ENCODE data around the gene KMT2A. TPM values are rescaled to one million over a fixed set of nuclear protein-coding genes. Genes with fewer than 3 reads are reported as not detected.
"Not testable (repeated sequence)": the region's sequence is repeated elsewhere in the genome, so short reads cannot be mapped to it uniquely, and the experiment has no call there.

KMT2A gene
- total RNA-seq, result 24.3 TPM
- long read RNA-seq, result 0 reads

- DNase-seq (ENCODE audit: missing footprints), result peak; percentile 98
- ATAC-seq, result peak; percentile 95
- intact Hi-C loops (cut with DNase I), result loop anchor here (1.0 kb wide), 1 partner anchor 35 kb away; the partner anchor contains the start of gene ATP5MG
These were observed at the start of gene KMT2A for GRCh38 chr11:118435893-118436624. KMT2A (plus strand) TSS chr11:118436492; CDS start chr11:118436513, 21 bp downstream.

GRCh38 chr11:118396097-118396501 is 40.2 kb upstream of the KMT2A start:
- ATAC-seq (no peak), DNase-seq (ENCODE audit: missing footprints) (no peak)
- intact Hi-C loops (cut with DNase I), result no loop called here

GRCh38 chr11:118397448-118397847 is 38.8 kb upstream of the KMT2A start:
- DNase-seq (ENCODE audit: missing footprints), result no peak
- ATAC-seq, result no peak
- intact Hi-C loops (cut with DNase I), result no loop called here

DNA sequence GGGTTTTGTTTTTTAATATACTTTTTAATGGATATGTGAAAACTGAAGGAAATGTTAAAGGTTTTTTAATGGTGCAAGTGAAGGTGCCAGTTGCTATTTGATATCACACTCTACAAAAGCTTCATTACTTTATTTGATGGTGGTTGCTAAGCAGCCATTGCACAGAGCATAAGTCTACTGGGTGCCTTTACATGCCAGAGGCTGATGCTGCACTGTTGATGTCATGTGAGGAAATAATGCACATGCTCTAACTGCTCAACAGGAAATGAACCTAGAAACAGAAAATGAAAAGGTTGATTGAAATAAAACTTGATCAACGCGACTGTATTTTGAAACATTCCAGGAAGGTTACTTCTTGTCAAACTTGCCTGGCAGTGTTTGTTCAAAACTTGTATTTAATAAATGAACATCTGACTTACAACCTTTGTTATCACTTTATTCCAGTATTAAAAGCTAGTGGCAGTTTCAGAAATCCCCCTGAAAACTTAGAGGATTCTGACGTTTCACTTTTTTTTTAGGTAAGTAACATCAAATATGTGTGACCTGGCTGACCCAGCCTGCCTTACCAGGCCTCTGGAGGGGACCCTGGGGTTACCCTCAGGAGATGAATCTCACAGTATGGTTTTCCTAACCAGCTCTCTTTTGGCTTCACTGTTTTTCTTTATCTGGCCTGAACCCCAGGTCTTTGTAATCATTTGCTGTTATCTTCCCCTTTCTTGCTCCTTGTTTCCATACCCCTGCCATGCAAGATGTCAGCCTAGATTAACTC is 37.3 kb upstream of the KMT2A start:
- intact Hi-C loops (cut with DNase I), result no loop called here
- no peak for ATAC-seq

DNA sequence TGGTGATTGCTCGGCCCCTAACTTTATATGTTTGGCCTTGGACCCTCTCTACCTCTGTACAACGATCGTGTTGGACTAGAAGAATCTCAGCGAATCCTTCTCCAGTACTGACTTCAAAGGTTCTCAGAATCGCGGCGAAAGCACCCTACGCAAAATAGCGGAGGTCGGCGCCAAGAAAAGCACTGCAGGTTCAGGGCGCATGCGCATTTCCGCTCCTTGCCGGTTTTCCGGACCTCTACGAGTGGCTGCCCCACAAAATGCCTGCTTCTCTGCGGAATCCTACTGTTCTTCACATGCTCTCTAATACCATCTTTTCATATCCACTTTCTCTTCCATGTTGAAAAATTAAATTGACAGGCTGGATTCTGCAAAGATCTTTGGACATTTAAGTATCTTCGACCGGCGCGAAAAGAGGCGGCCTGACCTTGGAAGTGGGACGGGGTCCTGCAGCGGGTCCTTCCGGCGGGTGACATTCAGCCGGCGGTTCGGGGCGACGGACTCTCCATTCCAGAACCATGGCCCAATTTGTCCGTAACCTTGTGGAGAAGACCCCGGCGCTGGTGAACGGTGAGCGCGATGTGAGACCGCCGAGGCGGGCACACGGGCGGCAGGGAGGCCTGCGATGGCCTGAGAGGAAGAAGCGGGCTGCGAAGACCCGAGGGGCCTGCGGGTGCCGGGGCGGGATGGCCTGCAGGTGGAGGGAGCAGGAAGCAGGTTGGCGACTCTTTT is 35.0 kb upstream of the KMT2A start, which contains the start of gene ATP5MG:
Gene ATP5MG (plus strand): TSS at position 456 of the 729 bp plus-strand sequence. CDS start 60 bp downstream, at position 516.
- DNase-seq (ENCODE audit: missing footprints) (peak; percentile 94), ATAC-seq (peak; percentile 88)
- intact Hi-C loops (cut with DNase I), result loop anchor here (1.0 to 5.0 kb wide), 3 partner anchors 34 to 87 kb away; partner anchors contain the start of gene KMT2A

More for the DNA sequence above, 37.3 kb upstream of the KMT2A start:
- DNase-seq (ENCODE audit: missing footprints), result no peak

DNA sequence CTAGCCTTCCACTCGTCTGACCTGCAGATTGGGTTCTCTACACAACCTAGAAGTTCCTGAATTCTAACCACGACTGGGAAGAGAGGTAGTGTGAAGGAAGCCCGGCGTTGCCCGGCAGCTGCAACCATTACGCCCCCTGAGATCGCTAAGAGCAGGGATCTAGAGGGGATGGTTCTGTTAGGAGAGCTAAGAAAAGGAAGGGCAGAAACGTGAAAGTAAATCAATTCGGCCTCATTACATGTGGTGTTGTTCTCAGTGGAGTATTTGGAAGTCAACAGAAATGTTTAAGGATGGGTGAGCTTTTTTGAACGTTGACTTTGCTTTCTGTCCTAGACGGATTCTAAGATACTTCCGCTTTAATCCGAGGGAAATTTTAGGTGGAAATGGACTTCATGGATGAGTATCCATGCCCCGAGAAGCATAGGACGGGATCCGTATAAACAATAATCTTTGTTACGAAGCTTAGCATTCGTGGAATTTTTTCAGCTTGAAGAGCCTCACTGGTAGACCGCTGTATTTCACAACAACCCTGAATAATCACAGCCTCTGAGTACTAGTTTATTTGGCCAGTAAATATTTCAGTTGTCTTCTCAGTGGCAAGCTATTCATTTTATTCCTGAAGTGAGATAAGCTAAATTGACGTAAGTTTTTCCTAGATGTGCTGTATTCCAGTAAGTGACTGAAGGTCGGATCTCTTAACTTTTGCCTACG is 34.3 kb upstream of the KMT2A start:
- intact Hi-C loops (cut with DNase I), result loop anchor here (1.0 to 5.0 kb wide), 3 partner anchors 34 to 87 kb away; partner anchors contain the start of gene KMT2A
- ATAC-seq, result peak; percentile 13
- no peak for DNase-seq (ENCODE audit: missing footprints)

DNA sequence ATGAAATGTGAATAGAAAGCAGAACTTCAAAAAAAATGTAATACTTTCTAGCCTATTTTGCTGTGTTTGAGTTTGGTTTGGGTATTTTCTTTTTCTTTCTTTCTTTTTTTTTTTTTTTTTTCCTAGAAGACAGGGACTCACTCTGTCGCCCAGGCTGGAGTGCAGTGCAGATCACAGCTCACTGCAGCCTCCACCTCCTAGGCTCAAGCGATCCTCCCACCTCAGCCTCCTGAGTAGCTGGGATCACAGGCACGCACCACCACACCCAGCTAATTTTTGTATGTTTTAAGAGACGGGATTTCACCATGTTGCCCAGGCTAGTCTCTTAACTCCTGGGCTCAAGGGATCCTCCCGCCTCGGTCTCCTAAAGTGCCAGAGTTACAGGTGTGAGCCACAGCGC is 33.7 kb upstream of the KMT2A start:
- not testable (repeated sequence) for ATAC-seq; DNase-seq (ENCODE audit: missing footprints)
- intact Hi-C loops (cut with DNase I), result loop anchor here (5.0 kb wide), 1 partner anchor 35 kb away; no protein-coding TSS in a partner anchor

- ATAC-seq, result no peak
- intact Hi-C loops (cut with DNase I), result no loop called here
- DNase-seq (ENCODE audit: missing footprints), result no peak
These were observed 29.6 kb upstream of the KMT2A start for GRCh38 chr11:118406599-118407166.

- ATAC-seq (peak; percentile 44), DNase-seq (ENCODE audit: missing footprints) (no peak)
- intact Hi-C loops (cut with DNase I), result no loop called here
These were observed 26.1 kb upstream of the KMT2A start for GRCh38 chr11:118410055-118410745.

DNA sequence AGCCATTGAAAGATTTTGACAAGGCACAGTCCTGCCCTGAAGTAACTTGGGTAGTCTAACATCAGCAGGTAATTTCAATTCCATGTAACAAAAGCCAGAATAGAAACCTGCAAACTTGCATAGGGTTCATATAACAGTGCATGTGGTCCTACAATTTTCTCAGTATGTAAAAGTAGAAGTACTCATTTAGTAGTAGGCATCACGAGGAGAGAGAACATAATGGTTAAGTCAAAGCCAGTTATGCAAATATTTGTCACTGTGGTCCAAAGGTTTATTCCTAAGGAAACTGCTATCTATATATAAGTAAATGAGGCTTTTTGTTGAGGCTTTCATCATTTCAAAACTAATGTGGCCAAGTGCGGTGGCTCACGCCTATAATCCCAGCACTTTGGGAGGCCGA is 24.8 kb upstream of the KMT2A start:
- ATAC-seq (no peak), DNase-seq (ENCODE audit: missing footprints) (no peak)
- intact Hi-C loops (cut with DNase I), result no loop called here

GRCh38 chr11:118412921-118413320 is 23.4 kb upstream of the KMT2A start:
- no peak for DNase-seq (ENCODE audit: missing footprints)
- no peak for ATAC-seq
- intact Hi-C loops (cut with DNase I), result no loop called here

- ATAC-seq (no peak), DNase-seq (ENCODE audit: missing footprints) (no peak)
- intact Hi-C loops (cut with DNase I), result no loop called here
These were observed 21.1 kb upstream of the KMT2A start for GRCh38 chr11:118415062-118415738.

DNA sequence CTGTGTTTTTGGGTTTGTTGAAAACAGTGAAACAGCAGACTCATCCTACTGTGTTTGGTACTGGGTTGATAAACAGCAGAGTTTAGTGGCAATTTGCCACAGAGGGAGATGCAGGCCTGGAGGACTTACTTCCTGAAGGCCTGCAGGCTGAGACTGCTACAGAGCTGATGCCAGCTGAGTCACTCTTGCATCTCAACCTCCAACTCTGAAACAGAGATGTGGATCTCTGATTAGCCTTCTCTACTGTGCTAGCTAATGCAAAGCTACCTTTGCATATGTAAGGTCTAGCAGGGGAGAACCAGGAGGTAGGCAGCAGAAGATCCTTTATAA is 20.6 kb upstream of the KMT2A start:
- peak; percentile 56 for ATAC-seq
- no peak for DNase-seq (ENCODE audit: missing footprints)
- intact Hi-C loops (cut with DNase I), result no loop called here

GRCh38 chr11:118416900-118417299 is 19.4 kb upstream of the KMT2A start:
- intact Hi-C loops (cut with DNase I); DNase-seq (ENCODE audit: missing footprints); ATAC-seq: not testable (repeated sequence)

DNA sequence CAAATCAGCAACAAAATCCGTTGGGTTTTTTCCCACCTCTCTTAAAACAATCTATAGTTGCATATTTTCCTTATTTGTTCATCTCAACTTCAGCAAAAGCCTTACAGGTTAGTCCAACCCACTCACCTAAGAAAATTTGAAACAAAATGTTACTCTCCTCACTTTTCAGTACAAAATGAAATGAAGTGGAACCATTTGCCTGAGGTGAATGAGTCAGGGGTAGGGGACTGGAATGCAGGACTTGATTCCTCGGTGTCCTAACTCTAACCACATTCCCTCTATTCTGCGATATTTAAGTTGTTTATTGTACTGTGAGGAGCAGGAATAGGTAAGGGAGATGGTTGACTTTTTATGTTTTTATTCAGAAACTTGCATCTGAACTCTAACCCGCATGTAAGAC is 18.5 kb upstream of the KMT2A start:
- intact Hi-C loops (cut with DNase I), result no loop called here
- no peak for ATAC-seq

DNA sequence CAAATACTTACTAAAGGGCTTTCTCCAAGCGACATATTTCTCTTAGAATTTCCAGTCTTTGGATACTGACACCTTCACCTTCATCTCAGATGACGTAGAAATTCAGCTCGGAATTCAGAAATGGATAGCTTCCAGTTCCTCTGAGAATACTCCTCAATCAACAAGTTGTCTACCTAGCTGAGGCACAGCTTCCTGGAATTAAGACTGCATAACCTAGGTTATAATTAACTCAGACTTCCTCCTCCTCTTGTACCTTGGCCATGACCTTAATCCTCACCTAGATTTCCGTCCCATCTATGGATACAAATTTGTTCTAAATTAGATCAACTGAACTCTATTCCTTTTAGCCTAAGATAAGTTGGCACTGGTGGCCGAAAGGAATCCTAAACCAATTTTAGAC is 17.5 kb upstream of the KMT2A start:
- DNase-seq (ENCODE audit: missing footprints), result no peak
- ATAC-seq, result no peak
- intact Hi-C loops (cut with DNase I), result no loop called here

More for the DNA sequence above, 18.5 kb upstream of the KMT2A start:
- no peak for DNase-seq (ENCODE audit: missing footprints)

DNA sequence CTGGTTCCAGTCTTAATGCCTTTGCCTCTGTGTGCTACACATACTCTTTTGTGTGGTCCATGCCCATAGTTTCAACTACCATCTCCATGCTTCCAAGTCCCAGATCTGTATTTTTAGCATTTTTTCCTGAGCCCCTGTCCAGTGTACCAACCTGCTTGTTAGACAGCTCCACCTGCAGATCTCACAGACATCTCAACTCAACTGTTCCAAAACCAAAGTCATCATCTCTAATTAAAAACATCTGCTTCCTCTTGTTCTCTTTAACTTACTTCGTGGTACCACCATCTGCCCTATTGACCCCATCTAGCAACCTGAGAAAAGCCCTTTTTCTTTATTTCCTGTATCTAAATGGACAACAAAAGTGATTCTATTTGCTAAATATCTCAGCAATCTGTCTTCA is 8.6 kb upstream of the KMT2A start:
- intact Hi-C loops (cut with DNase I), result no loop called here
- no peak for DNase-seq (ENCODE audit: missing footprints)
- no peak for ATAC-seq

All from Right ventricle myocardium inferior (tissue), 1 donor.